NCI-H2081 treated with DMSO at 0.1 percent for 48 hours (cell line): ENCODE results near the gene FNIP2.

Source experiments
- DNase-seq: peaks from one replicate; lab custom pipeline; 2025; lab: John Stamatoyannopoulos, UW

The FNIP2 gene

DNA sequence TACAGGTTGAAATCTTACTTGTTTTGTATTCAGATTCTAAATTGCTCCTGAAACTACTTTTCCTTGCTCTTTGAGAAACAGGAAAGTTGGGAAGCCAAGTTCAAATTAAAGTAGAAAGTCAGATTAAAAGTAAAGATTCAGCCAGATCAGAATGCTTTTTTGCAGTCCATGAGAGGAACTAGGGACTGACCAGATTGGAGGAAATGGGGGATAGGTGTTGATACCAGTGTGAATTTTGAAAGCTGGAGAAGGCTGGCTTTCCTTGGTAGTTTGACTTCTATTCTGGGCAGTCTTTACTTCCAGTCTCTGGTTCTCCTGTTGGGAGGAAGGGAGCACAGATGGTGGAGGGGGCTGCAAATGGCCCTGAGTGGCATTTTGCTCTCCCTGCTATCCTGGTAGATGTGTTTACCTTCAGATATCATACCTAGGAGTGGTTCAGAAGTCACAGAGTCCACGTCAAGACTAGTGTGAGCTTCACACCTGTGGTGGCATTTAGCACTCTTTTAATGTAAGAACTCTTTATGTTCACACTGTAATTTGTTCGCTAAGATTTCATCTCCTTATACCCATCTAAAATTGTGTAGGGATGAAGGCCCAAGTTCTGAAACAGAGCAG lies 68.8 kb downstream of the FNIP2 start:
- no peak for DNase-seq

DNA sequence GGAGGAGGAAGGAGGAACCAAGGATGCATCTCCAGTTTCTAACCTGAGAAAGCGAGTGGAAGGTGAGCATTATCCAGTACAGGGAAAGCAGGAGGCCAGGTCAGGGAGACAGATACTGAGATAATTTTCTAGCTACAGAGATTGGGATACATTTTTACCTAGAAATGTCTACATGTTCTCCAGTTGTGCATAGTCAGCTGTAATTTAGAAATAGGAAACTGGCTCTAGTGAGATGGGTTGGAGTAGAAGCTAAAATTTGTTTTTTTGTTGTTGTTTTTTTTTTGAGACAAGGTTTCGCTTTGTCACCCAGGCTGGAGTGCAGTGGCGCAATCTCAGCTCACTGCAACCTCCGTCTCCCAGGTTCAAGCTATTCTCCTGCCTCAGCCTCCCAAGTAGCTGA lies 71.3 kb downstream of the FNIP2 start:
- DNase-seq = no peak

DNA sequence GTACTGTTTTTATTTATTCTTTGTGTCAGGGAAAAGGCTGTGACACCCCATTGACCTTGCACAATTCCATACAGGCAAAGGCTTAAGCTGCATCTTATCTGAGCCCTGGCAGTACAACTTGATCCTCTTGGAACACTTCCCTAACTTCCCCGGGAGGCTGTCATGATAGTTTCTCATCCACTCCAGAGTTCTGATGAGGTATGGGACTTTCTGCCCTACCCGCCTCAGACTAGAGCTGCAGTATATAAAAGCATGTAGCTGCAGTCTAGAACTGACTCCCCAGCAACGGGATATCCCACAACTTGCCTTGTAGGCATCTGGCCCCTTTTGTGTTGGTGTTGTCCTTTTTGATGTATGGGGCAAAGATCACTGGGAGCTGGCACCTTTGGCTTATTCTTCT lies 72.7 kb downstream of the FNIP2 start:
- no peak for DNase-seq

DNA sequence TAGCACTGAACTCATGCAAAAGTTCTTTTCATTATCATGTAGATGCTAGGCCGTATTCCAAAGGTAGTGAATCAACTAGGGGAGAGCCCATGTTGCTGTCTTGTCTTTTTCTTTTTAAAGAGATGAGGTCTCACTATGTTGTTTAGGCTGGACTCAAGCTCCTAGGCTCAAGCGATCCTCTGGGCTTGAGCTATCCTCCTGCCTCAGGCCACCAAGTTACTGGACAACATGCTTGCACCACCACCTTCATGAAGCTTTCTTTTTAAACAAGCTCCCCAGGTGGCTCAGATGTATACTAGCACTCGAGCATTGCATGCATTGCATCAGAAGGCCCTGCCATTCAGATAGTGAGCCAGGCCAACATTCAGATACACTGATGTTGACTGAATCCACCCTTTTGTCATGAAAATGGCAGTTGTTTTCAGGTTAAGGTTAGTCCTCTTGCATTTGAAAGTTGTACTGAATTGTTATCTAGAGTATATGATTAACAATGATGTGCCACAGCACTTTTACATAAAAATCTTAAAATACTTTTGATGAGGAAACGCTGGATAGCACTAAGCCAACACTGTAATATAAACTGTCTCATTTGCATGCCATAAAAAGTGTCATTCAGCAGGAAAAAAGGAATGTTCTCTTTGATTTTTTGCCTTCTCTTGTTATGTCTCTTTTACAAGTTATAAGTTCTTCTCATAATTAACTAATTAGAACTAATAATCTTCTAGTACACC lies 76.7 kb downstream of the FNIP2 start:
- no peak for DNase-seq

DNA sequence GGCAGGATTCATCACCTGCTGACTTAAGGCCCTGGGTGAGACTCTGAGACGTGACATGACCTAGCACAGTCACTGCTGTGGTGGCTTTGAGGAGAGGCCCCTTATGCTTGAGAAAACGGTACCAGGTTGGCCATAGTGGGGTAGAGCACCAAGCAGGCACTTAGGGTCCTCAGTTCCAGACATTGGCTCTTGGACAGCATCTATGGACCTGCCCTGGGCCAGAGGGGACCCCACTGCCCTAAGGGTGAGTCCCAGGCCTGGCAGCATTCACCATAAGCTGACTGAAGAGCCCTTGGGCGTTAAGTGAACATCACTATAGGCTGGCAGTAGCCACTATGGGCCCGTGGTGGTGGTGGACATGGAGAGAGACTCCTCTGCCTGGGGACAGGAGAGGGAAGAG lies 78.7 kb downstream of the FNIP2 start:
- no peak for DNase-seq

DNA sequence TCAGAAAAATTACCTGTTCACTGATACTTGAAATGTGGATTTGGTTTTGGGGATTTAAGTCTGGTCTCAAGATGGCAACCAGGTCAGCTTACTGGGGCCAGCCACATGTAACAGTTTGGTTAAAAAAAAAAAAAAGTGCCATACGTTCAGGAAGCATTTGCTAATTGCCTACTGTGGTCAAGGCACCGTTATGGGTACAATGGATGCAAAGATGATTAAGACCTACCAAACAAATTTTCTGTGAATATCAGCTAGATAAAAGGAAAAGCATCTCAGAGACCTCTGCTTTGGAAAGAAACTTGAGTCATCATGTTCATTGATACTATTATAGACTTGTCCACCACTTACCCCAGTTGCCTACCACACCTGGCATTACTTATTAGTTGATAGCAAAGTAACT lies 80.9 kb downstream of the FNIP2 start:
- DNase-seq = no peak

DNA sequence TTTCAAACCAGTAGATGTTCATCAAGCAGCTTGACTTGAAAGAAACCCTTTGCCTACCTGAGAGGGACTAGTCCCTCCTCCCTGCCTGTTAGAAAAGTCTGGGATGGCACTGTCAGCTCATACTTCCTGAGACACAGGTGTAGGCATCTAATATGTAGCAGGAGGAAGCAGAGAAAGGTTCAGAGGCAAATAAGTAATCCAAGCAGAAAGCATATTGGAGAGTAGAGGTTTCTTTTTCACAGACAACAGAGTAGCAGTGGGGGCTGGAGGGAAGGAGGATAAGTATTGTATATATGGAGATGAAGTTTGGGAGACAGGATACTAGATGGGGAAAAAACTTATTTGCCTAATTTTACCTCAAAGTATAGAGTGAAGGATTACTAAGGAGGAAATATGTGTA lies 81.5 kb downstream of the FNIP2 start:
- no peak for DNase-seq

DNA sequence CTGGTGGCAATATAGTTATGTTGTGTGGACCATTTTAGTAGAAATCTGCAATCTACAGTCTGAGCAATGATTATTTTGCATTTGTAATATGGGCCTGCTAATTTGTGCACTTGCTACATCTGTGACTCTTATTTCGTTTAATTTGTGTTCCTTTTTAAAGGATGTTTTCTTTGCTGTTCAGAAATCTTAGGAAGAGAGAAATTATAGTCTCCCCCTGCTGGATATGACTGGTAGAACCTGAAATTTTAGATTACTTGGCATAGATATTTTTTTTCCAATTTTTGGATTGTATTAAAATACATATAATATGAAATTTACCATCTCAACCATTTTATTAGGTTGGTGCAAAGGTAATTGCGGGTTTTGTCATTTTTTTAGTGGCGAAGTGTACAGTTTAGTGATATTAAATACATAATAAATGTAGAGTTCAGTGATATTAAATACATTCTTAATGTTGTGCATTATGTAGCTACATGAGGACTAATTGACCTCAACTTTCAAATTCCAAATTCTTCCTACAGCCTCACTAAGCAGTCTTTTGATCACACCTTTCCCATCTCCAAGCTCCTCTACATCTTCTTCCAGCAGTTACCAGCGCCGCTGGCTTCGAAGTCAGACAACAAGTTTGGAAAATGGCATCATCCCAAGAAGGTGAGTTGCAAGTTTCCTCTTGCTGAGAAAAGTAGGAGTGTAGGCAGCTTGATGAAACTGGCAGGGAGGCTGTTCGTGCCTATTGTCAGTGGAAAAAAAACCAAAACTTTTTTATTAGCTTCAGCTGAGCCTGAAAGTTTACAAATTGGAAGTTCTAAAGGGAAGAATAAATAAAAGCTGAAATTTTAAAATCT lies 82.2 kb downstream of the FNIP2 start:
- DNase-seq = no peak

DNA sequence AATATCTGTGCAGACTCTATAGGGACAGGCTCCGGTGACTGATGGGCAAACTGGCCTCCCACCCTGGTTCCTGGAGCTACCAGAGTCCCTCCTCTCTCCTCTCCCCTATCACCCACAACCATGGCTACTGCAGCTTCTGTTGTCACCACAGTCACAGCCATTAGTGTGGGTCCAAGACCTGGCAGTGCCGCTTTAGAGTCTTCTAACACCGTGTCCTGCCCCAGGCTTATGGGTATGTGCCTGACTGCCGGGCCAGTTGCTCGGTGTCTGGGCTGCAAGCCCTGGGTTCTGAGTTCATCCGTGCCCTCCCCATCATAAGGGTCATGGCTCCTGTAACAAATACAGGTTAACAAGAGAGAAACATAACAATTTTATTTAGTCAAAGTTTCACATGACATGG lies 85.4 kb downstream of the FNIP2 start:
- DNase-seq = no peak

DNA sequence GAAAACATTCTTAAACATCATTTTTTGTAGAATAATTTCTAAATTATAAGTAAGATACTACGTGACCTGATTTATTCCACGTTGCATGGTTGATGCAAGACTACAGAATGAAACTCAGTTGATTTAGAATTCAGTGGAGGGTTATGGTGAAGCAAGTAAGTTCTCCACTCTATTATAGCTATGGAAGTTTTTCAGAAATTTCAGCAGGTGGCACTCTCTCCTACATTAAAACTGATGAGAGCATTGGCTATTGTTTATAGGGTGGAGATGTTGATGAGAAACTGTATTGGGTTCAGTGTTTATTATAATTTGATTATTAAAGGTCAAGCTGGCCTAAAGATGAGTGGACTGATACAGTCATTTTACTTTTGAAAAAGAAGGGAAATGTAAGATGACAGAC lies 88.0 kb downstream of the FNIP2 start:
- peak; percentile 16 for DNase-seq

DNA sequence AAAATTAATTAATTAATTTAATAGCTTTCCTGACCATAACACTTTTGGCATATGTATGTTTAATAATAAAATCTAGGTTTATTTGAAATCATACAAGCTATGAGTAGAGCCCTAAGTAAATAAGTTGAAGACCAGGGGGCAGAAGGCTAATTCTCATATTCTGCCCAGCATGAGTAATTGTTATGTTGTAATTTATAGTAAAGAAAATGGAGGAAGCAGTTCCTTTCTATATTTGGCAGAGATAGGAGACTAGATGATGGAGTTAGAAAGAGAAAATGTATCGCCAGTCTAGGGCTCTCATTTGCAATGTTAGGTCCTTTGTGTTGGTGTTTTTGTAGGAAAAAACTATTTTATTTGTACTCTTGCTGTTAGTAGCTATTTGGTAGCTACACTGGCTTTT lies 89.1 kb downstream of the FNIP2 start:
- no peak for DNase-seq

DNA sequence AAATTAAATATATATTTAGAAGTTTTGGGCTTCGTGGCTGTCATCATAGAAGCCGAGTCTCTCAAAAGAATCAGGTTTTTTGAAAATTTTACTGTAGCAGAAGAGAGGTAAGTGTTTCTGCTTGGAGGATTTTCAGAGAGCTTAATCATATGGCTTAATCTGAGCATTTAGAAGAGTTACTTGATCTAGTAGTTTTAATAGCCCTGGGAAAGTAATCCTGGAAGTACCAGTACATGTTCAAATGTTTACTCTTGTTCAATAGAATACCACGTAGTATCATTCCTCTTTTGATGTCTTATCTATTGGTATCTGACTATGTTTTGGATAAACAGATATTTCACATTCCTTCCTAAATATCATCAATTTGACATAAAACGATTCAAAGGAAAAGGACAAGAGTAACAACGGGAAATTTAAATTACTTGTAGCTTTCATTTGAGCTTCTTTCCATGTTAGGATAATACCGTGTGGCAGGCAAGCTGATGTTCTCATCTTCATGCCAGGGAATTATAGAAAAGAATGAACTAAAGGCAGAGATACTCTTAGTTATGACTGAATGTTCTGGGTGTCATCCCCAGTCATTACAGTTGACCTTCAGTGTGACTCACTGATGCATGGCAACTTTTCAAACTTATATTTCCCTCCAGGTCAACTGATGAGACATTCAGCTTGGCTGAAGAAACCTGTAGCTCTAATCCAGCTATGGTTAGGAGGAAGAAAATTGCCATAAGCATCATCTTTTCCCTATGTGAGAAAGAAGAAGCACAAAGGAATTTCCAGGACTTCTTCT lies 89.8 kb downstream of the FNIP2 start:
- DNase-seq = no peak

DNA sequence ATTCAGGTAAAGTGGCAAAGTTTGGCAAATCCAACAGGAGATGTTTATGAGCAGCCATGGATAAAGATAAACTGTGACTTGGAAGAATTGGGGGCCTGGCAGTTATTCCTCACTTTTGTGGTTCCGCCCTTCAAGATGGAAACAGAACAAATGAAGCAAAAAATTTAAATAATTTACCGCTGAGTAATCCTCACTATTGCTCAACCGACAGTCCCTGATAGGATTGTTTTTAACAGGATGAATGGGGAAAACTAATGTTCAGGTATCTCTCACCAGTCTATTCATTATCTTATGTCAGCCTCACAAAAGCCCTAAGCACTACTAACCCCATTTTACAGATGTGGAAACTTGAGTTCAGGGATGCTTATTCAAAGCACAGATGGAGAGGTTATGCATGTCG lies 90.8 kb downstream of the FNIP2 start:
- no peak for DNase-seq

DNA sequence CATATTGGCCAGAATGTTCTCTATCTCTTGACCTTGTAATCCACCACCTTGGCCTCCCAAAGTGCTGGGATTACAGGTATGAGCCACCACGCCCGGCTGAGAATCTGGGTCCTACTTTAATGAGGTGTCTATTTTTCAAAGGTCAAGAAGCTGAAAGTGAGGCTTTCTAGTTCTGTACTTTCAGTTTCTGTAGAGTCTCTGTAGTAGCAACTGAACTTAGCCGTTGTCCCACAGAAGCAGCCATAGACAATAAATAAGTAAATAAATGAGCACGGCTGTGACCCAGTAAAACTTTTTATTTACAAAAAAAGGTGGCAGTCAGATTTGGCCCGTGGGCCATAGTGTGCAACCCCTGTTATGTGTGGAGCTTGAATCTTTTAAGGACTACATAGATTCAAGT lies 92.0 kb downstream of the FNIP2 start:
- DNase-seq = no peak

DNA sequence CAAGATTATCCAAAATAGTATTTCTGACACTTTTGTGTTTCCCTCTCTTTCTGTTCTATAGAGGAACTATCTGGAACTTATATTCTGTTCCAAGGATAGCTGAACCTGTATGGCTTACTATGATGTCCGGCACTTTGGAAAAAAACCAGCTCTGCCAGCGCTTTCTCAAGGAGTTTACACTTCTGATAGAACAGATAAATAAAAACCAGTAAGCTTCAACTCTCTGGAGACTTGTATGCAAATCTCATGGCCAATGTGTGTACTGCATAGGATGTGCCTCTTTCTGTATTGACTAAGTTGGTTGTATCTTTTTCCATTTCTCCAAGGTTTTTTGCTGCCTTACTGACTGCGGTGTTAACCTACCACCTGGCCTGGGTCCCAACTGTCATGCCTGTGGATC lies 92.5 kb downstream of the FNIP2 start:
- no peak for DNase-seq

DNA sequence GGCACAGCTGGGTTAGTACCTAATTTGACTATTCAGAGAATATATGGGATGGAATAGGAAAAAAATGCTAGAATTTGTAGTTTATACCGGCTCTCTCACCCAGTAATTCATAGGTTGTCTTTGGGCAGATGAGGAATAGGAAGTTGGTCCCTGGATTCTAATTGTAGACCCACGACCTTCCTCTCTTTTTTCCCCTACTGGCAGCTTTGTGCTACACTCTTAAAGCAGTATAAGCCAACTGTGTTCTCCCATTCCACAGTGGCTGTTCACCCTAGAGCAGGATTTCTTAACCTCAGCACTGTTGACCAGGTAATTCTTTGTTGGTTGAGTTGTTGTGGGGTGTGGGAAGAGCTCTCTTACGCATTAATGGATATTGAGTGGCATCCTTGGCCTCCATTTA lies 92.9 kb downstream of the FNIP2 start:
- DNase-seq = no peak

DNA sequence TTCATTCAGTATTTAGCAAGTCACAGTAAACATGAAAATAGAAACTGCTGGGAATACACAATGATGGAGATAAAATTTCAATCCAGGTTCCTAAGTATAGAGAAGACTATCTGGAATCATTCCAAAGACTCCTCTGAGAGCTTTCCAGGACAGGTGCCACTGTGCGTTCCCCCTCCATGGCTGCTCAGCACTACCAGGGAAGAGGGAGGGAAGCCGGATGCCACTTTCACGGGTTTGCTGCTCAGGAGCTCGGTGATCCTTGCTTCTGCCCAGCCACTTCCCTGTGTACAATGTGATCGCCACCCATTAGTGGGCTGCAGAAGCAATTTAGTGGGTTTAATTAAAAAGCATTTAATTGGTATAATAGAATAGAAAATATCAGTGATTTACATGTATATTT lies 94.5 kb downstream of the FNIP2 start:
- no peak for DNase-seq

DNA sequence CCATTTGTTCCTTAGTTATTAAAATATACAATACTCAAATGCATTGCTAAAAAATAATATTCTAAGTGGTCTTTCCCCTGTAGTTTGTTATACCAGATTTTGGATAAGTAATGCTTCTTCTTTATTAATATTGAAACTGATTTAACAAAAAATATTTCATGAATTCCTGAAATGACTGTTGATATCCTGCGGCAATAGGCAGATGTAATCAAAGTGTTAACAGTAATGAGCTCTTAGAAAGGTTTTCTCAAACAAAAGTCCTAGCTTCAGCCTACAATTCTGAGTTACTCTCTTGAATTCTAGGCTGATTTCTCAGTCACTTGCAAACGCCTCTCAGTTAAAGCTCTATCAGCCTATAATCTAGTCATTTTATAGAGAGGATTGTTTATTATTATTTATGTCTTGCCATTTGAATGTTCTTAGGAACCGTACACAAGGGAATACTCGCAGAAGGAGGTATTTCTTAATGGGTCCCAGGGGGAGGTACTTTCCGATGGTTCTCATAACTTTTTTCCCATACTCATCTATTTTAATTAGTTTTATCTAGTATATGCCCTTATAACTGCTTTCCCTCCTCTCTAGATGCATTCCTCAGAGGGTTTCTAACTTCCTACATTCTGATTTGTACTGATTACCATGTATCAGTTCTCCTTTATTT lies 96.8 kb downstream of the FNIP2 start:
- no peak for DNase-seq

DNA sequence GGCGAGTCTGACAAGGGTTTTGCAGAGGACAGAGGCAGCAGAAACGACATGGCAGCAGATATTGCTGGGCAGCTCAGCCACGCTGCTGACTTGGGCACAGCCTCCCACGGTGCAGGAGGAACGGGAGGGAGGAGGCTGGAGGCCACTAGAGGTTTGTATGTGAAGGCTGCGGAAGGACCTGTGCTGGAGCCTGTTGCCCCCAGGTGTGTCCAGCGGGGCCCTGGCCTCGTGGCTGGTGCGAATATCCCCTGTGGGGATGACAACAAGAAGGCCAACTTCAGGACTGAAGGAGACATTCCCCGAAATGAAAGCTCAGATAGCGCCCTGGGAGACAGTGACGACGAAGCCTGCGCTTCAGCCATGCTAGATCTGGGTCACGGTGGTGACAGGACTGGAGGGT lies 100.2 kb downstream of the FNIP2 start:
- no peak for DNase-seq

DNA sequence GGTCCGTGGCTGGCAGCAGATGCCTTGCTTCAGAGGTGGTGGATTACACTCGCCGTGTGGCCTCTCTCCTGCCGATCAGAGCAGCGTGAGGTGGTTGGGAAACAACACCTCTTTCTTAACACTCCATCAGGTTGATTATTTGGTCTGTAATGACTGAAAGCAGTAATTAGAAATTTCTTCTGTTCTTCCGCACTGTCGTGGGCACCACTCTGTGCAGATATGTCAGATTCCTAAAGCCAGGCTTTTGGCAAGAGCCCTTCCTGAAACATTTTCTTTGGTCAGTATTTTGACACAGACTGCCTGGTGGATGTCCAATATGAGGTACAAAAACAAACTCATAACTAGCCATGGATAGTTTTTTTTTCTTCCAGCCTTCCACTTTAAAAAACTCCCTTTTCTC lies 100.9 kb downstream of the FNIP2 start:
- no peak for DNase-seq

DNA sequence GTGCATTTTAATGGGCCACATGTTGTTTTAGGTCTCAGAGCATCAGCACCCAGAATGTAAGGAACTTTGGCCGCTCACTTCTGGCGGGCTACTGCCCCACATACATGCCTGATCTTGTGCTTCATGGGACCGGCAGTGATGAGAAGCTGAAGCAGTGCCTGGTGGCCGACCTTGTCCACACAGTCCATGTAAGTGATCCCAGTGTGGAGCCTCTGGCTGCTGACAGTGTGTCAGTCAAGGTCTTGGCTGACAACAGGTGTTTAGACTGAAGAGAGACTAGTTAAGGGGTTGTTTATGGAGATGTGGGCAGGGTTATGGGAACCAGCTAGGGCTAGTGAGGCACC lies 101.4 kb downstream of the FNIP2 start:
- DNase-seq = no peak
